Effector memory CD4-positive, alpha-beta T cell (primary cell): ENCODE data around the gene COLEC12.

Experiments used
- DNase-seq, 3 donors: peaks; one replicate each; pipeline ENCODE4 v3.0.0-alpha.2; 2020
- H3K27ac ChIP-seq: 2 replicates; pipeline ENCODE4 v1.7.0; 2013; ENCODE audit warnings: mild to moderate bottlenecking, low read length, moderate library complexity; ENCODE audit not compliant: insufficient read depth, poor library complexity, severe bottlenecking
- H3K27me3 ChIP-seq: replicated peaks from 2 replicates; pipeline ENCODE4 v1.7.0; 2013; ENCODE audit warnings: mild to moderate bottlenecking, low read length; ENCODE audit not compliant: insufficient read depth, control insufficient read depth, poor library complexity, severe bottlenecking
- H3K36me3 ChIP-seq: 2 replicates; pipeline ENCODE4 v1.7.0; 2013; ENCODE audit warnings: mild to moderate bottlenecking, low read length, moderate library complexity; ENCODE audit not compliant: control insufficient read depth, insufficient read depth
- H3K4me1 ChIP-seq: 2 replicates; pipeline ENCODE4 v1.7.0; 2013; ENCODE audit warnings: low read length, mild to moderate bottlenecking; ENCODE audit not compliant: control insufficient read depth, insufficient read depth, poor library complexity, severe bottlenecking
- H3K4me3 ChIP-seq: 2 replicates; pipeline ENCODE4 v1.7.0; 2013; ENCODE audit warnings: low read length, low read depth, mild to moderate bottlenecking; ENCODE audit not compliant: insufficient read depth, poor library complexity, severe bottlenecking
- H3K9me3 ChIP-seq: 2 replicates; pipeline ENCODE4 v1.7.0; 2013; ENCODE audit warnings: mild to moderate bottlenecking, low read length, moderate library complexity; ENCODE audit not compliant: control insufficient read depth

Gene COLEC12

DNA sequence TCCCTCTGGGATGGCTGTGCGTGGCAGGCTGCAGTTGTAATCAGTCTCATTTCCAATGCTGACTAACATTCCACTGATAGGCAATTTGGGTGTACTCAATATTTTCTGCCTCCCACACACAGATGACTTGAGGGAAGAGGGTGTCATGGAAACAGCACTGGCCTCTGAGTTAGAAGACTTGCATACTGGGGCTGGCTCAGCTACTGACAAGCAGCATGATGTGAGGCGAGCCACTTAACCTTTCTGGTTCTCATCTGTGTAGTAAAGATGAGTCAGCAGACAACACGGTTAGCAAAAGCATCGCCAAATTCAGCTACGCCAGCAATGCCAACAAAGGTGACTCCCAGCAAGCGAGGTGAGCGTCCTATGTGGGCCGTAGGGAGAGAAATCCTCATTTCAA, 73.5 kb downstream of the COLEC12 start:
- no peak for DNase-seq
- H3K27me3 ChIP-seq, result no peaks in the 10 kb centered on the region
- no peaks in the 10 kb centered on the region for H3K4me1 ChIP-seq
- no peak overlapping the region for H3K27ac ChIP-seq
- no peak overlapping the region for H3K4me3 ChIP-seq
- H3K36me3 ChIP-seq, result no peaks in the 10 kb centered on the region
- no peaks in the 10 kb centered on the region for H3K9me3 ChIP-seq

DNA sequence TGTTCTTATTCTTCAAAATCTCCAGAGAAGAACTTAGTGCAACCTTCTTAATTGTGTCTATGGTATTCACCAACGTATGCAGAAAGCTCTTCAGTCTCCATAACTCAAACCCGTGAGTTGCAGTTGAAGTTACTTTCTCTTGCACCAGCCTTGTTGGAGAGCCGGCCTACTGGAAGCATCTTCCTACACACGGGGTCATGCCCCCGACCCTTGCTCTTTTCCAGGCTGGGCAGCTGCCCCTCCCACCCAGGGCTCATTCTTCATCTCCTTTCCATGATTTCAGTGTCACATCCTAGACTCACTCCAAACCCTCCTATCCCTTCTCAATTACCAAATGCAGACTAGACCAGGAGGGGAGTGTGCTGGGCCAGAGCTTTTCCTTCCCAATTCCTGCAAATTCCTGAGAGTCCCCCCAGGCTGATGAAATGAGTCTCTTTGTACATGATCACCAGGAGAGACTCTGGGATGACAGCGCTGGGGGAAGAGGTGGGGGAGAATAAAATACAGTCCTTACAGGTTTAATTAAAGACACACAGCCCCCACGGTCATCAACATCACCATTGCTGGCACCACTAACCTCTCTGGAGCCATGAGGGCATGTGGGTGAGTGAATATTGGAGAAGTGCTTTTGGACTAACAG, 75.3 kb downstream of the COLEC12 start:
- no peaks in the 10 kb centered on the region for H3K4me1 ChIP-seq
- no peaks in the 10 kb centered on the region for H3K27me3 ChIP-seq
- no peak for DNase-seq
- H3K27ac ChIP-seq, result no peak overlapping the region
- no peaks in the 10 kb centered on the region for H3K9me3 ChIP-seq
- no peak overlapping the region for H3K4me3 ChIP-seq
- no peaks in the 10 kb centered on the region for H3K36me3 ChIP-seq

DNA sequence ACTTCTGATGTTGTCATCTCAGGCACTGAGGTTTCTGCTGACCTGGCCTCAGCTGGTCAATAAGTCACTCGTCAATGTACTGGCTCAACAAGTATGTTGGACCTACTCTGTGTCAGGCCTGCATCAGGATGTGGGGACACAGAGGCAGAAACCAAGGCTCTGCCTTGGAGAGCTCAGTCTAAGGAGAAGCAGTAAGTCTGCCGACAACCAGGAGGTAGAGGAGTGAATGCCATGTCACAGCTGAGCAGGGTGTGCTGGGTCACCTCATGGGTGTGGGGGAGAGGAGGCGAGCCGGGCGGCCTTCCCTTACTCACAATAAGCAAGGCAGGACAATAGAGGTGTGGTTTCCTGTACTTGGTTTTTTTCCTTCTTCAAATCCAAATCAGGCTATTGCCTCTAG, 75.8 kb downstream of the COLEC12 start:
- H3K4me1 ChIP-seq, result no peaks in the 10 kb centered on the region
- DNase-seq, result no peak
- no peaks in the 10 kb centered on the region for H3K27me3 ChIP-seq
- H3K4me3 ChIP-seq, result no peak overlapping the region
- no peaks in the 10 kb centered on the region for H3K9me3 ChIP-seq
- H3K36me3 ChIP-seq, result no peaks in the 10 kb centered on the region
- no peak overlapping the region for H3K27ac ChIP-seq

DNA sequence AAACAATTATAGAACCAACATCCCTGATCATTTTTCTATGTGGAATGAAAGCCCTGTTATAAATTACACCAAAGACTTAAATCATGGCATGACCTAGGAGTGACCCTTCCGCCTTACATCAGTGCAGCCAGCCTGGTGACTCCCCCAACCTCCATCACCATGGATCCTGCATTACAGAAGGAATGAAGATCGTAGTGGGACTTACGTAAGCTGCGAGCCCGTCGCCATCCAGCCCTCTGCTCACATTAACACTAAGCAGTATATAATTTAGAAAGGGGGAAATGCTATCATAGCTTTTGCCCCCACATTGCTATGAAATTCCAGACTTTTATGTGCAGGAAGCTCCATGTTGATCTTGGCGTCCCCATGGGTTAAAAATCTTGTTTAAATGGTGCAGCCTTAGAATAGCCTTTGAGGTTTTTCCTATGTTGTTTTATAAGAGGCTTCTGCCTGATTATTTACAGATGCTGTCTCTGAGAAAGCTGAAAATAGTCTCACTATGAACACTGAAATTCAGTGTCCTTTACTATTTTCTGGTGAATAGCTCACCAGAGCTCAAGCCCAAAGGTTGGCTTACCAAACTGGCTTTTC, 76.3 kb downstream of the COLEC12 start:
- H3K4me3 ChIP-seq, result no peak overlapping the region
- H3K27me3 ChIP-seq, result no peaks in the 10 kb centered on the region
- H3K9me3 ChIP-seq, result no peaks in the 10 kb centered on the region
- H3K36me3 ChIP-seq, result no peaks in the 10 kb centered on the region
- no peak for DNase-seq
- no peaks in the 10 kb centered on the region for H3K4me1 ChIP-seq
- H3K27ac ChIP-seq, result no peak overlapping the region

DNA sequence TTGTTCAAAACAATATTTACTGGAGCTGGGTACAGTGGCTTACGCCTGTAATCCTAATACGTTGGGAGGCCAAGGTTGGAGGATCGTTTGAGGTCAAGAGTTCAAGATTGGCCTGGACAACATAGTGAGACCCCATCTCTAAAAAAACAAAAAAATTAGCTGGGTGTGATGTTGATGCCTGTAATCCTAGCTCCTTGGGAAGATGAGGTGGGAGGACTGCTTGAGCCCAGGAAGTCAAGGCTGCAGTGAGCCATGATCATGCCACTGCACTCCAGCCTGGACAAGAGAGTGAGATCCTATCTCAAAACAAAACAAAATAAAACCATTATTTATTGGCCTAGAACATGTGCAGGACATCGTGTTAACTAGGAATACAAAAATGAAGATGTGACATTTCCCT, 77.5 kb downstream of the COLEC12 start:
- Histone ChIP-seq H3K9me3 (no peaks in the 10 kb centered on the region), H3K27me3 (no peaks in the 10 kb centered on the region), H3K27ac (no peak overlapping the region), H3K4me3 (no peak overlapping the region), H3K4me1 (no peaks in the 10 kb centered on the region), H3K36me3 (no peaks in the 10 kb centered on the region)
- no peak for DNase-seq

DNA sequence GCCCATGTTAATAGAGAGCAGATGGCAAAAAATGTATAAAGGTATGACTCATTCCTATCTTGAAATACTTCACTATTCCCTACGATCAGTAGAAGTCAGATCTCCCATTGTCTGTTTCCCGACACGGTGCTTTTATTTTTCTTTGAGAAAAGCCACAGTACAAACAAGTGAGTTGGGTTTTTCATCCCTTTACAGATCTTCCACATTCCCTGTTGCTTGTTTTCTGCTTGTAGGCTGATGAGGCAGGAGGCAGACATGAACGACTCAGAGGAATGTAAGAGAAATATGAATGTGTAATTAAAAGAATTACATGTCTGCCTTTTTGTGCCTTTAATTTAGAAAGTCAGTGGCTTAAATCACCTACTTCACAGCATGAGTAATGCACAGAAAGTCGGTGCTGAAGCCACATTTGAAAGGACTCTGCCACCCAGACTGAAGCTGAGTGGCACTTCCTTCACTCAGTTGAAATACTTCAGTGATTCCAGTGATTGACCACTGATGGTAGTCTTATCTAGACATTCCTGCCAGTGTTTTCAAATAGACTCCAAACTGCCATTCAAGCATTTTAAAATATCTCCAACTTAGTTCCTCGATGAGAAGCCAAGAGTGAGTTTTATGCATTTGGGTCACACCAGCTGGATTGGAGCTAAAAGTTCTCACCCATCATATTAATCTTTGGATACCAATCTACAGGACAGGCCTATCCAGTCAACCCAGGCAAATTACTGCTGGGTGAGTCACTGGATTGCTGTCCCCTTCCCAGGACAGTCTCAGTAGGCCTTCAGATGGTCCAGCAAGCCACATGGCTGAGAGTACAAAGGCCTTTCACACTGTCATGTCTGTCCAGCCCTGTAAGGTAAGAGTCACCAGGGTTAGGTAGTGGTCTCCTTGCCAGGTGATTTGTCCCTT, 79.0 kb downstream of the COLEC12 start:
- H3K4me1 ChIP-seq, result no peaks in the 10 kb centered on the region
- H3K9me3 ChIP-seq, result no peaks in the 10 kb centered on the region
- no peak overlapping the region for H3K4me3 ChIP-seq
- H3K27ac ChIP-seq, result no peak overlapping the region
- no peak for DNase-seq
- H3K27me3 ChIP-seq, result no peaks in the 10 kb centered on the region
- H3K36me3 ChIP-seq, result no peaks in the 10 kb centered on the region

DNA sequence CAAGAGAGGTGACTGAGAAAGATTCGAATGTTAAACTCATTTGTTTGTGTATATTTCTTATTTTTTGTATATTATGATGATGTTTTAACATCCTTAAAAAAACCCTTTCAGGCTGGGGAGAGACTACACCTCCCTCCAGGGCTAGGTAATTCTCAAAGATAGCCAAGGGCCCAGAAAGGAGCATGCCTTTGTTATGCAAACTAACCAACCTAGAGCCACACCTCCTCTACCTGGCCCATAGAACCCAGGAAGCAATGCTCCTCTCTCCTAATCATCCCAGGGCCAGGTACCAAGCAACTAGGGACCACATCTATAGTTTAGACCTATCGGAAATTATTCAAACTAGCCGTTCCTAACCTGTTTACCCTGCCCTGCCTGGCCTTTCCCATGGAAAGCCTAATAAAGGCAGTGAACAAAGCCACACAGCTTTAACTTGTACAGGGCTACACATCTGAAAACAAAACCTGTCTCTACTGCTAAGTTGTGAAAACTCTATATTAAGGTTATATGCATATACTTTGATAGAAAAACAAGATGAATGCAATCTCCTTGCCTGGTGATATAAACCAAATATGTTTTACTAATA, 79.7 kb downstream of the COLEC12 start:
- no peaks in the 10 kb centered on the region for H3K36me3 ChIP-seq
- H3K27ac ChIP-seq, result no peak overlapping the region
- no peaks in the 10 kb centered on the region for H3K4me1 ChIP-seq
- no peak for DNase-seq
- no peaks in the 10 kb centered on the region for H3K9me3 ChIP-seq
- H3K4me3 ChIP-seq, result no peak overlapping the region
- H3K27me3 ChIP-seq, result no peaks in the 10 kb centered on the region

DNA sequence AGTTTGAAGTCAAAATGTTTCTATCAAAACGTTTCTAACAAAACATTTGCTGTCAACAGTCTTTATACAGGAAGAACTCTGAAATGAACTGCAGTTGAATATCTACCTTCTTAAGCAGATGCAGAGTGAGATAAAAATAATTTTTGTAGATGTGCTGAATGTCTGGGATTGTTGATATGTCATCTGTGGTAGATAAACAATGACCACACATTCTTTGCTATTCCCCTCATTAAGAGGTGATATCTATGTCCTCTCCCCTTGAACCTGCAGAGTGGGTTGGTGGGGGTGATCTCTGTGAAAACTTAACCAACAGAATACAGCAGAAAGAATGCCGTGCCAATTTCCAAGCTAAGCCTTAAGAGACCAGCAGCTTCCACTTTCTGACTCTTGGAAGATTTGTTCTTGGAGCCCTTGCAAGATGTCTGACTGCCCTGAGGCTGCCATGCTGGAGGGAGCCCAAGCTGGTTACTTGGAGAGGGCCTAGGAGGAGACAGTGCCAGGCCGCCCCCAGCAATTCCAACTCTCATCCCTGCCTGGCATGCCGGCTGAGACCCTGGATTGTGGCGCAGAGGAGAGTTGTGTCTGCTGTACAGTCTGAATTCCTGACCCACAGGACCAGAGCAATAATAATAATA, 80.8 kb downstream of the COLEC12 start:
- no peak for DNase-seq
- Histone ChIP-seq H3K36me3 (no peaks in the 10 kb centered on the region), H3K27me3 (no peaks in the 10 kb centered on the region), H3K9me3 (no peaks in the 10 kb centered on the region), H3K4me1 (no peaks in the 10 kb centered on the region), H3K4me3 (no peak overlapping the region), H3K27ac (no peak overlapping the region)

DNA sequence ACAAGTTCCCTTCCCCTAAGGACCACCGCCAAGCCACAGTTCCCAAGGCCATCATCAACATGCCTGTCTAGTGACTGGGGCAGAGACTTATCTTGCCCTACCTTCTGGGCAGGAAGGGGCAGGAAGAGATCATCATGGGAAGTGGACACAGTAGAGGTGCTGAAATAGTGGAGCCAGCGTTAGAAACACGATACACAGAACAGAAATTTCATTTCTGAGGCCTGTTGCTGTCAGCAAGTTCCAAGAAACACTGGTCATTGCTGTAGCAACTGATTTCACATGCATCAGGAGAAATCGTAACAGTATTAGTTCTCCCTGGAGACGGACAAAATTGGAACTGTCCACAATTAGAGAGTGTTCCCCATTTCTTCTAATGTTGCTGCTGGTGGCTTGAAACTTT, 83.0 kb downstream of the COLEC12 start:
- H3K4me1 ChIP-seq, result no peaks in the 10 kb centered on the region
- no peaks in the 10 kb centered on the region for H3K36me3 ChIP-seq
- no peaks in the 10 kb centered on the region for H3K27me3 ChIP-seq
- no peaks in the 10 kb centered on the region for H3K9me3 ChIP-seq
- no peak overlapping the region for H3K4me3 ChIP-seq
- DNase-seq, result no peak
- no peak overlapping the region for H3K27ac ChIP-seq
